NCI-H2227 treated with DMSO at 0.1 percent for 48 hours (cell line): ENCODE data around the gene FKTN.

Experiments
- DNase-seq: peaks from one replicate; lab custom pipeline; 2025; lab: John Stamatoyannopoulos, UW

Gene FKTN

DNA sequence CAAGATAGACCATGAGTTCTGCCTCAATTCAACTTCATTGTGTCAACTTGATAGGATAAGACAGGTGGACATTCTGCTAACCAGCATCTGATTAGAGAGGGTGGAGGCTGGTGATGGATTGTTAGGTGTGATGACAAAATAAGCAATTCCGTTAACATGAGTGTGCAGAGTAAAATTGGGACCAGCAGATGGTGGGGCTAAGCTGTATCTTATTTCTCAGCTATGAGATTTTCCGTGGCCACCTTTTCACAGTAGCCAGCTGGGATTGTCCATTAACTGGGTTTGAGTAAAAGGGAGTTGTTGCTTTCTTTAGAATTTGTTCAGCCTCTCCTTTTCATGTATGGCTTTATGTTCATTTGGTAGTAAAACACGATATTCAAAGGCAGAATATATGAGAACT is 75.5 kb downstream of the FKTN start:
- no peak for DNase-seq

DNA sequence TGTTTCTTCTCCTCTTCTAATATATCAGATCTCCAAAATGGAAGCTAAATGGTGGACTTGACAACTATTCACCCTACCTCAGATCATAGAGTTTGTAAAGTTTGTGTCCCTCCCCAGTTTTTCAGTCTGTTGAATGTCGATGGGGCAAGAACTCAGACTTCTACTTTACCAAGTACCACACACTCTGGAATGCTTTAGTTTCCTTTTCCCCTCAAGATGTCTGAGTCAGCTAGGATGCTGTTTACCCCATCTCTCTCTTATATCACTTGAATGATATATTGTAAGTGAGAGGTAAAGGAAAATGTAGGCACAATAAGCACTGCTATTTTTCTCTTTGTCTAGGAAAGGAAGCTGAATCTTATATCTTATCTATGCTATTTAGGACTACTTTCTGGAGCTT is 78.4 kb downstream of the FKTN start:
- no peak for DNase-seq

DNA sequence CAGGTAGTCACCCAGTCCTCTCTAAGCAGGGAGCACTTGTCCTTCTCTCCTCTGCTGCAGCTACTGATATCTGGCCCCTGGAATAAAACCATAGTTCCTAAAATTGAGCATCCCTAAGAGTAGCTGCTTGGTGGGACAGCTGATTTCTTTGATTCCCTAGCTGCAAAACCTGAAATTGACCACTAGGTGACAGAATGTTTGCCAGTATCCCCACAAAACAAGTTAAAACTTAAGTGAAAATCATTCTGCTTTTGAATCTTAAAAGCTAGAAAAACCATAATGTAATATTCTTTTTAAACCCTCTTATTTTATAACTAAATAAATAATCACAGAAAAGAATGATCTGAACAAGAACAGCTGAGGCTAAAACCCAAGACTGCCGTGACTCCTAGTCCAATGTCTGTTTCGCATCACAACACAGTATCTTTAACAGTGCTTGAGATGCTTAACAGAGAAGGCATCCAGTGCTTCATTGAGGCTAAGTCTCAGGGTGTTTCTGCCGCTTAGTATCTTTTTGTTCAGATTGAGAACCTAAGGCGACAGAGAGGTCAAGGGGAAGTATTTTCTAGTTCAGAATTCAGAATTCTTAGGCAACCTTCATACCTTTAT is 80.0 kb downstream of the FKTN start:
- DNase-seq, result no peak

DNA sequence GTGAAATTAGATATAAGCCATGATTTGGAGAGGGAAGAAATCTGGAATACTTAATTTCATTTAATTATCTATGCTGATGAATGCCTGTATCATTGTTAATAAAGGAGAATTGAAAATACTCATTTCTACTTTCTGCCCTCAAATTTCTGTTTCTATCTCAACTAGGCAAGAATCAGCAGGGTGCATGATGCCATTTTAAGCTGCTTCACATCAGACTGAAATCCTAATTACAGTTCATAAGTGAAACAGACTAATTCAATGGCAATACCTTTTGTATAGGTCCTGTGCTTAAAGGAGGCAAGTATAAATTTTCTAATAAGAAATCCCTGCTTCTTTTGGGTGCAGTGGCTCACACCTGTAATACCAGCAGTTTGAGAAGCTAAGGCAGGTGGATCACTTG is 82.0 kb downstream of the FKTN start:
- DNase-seq, result no peak

DNA sequence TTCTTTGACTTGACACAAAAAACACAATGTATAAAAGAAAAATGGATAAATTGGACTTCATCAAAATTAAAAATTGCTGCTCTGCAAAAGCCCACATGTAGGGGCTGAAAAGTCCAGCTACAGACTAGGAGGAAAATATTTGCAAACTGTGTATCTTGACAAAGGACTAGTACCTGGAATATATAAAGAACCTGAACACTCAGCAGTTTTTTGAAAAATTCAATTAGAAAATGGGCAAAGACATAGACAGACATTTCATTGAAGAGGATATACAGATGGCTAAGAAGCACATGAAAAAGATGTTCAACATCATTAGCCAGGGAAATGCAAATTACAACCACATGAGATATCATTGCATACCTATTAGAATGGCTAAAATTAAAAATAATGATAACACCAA is 85.9 kb downstream of the FKTN start:
- no peak for DNase-seq

DNA sequence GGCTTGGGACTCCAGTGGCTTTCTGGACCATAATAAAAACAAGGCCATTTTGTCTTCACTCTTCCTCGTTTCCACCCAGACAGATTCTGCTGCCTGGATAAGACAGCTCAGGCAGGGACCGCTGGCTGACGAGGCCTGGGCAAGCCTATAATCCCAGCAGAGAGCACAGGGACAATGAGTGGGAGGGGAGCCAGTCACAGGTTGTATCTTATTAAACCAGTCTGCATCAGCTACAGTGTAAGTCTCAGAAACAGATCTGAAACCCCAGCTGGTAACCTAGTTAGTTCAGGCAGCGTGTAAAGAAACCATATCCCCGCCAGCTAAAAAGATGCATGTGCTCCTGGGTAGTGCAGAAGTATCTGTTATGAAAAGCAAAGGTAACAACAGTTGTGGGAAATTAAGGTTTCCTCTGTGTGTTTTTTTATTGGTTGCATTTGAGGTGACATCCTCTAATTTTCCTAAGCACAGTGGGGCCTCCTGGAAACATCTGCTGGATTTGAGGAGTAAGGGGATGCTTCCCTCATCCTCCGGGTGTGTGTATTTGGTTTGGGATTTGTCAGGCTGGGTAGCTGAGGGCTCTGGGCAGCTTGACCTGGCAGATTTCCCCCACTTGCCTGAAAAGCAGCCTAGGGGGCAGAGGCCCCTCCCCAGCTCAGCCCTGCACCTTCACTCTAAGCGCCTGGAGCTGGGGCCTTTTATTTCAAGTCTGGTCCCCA is 89.1 kb downstream of the FKTN start:
- DNase-seq, result no peak

DNA sequence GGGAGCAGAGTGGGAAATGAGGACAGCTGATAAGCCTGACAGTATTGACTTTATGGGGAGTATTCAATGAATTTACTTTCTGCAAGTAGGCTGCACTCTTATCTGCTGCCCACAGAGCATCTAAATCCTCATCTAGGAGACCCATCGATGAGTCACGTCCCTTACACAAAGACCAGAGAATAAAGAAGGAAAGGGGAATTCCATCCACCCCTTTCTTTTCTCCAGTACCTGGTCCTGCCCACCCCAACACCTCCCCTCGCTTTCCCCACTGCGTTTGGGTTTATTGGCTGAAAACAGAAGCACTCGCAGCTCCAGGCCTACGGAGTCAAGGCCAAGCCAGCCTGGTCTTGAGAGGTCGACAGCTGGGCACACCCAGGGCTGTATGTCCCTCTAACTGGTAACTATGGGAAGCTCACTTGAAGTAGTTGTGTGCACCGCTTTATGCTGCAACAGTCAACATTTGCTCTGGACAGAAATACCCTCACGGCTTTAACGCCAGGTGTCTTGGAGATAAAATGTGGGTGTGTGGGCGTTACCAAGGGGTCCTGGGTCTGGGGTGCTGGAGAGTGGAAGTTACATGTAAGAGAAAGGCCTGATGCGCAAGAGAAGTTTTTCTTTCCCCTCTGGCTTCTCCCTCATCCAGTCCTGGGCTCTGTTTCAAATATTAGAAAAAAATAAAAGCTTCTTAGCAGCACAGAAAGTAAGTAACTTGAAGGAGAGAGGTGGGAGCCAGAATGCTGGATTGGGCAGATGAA is 89.8 kb downstream of the FKTN start:
- DNase-seq, result no peak

DNA sequence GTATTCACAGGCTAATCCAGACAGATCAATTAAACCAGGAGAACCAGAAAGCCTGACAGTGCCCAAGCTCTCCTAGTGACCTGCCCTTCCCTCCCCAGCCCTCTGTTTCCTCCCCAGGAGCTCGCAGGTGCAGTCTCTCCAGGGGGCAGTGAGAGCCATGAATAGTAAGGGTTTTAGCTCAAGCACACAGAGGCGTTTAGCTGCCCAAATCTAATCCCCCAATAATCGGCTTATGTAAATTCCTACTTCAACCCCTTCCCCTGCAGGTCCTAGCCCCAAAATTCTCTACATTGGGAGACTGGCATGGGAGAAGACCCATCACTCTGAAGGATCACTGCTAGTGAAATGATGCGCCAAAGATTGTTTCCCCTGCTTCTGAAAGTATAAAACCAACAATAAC is 93.9 kb downstream of the FKTN start:
- no peak for DNase-seq

DNA sequence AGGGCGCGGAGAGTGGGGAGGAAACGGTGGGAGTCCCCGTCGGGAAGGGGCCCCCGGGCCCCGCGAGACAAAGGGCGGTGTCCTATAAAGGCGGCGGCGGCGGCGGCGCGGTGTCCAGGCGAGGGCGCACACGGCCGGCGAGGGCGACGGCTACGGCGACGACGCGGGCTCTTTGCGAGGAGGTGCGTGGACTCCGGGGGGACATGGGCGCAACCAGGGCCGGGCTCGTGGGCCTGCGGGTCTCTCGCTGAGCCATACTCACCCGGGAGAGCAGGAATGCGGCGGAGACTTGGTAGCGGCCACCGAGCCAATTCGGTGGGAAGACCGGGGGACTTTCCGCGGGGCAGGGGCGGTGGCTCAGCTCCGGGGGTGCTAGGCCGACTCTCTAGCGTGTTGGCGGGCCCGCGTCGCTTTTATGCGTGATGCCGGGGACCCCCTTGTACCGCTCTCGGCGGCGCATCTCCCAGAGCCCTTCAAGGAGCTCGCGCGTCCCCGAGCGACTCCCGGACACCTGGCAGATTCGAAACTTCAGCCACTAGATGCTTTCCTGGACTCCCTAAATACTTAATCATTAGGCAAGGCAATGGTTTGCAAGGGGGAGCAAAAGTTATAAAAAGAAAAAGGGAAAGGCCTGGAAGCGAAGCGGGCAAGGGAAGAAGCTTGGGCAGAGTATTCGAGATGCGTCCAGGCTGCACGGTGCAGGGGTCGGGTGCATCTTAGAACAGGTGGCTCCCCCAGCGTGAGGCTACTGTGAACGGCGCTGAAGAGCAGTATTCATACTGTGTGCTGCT is 98.4 kb downstream of the FKTN start:
- peak; percentile 3 for DNase-seq

DNA sequence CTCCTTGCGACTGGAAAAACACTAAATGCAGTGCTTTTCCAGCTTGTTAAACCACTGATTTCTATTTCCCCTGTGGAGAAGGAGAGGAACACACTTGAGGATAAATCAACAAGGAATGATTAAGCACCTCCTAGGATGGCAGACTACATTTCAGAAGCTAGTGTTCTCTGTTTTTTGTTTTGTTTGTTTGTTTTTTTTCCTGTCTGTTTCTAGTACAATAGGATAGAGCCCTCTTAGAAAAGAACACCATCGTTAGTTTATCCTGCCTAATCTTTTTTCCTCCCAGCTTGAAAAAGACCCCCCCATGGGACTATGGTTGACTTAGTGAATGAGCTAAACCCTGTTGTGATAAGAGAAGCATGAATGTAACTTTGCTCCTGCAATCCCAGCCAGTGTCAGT is 100.4 kb downstream of the FKTN start:
- DNase-seq, result no peak

DNA sequence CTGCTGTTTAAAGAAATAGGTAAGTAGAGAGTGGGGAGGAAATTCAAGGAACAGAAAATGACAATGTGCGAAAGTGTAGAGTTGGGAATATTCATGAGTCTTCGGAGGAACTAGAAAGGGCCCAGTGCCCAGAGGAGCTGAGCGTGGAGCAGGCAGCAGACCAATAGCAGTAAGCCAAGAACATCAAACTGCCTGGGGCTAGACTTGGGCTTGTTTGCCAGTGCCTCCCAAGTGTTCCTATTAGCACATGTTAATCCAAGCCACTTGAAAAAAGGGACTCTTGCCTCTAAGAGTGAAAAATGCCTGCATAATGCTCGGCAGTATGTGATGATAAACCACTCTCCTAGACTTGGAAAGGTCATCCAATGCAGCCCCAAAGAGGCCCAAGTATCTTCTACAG is 103.1 kb downstream of the FKTN start:
- no peak for DNase-seq

DNA sequence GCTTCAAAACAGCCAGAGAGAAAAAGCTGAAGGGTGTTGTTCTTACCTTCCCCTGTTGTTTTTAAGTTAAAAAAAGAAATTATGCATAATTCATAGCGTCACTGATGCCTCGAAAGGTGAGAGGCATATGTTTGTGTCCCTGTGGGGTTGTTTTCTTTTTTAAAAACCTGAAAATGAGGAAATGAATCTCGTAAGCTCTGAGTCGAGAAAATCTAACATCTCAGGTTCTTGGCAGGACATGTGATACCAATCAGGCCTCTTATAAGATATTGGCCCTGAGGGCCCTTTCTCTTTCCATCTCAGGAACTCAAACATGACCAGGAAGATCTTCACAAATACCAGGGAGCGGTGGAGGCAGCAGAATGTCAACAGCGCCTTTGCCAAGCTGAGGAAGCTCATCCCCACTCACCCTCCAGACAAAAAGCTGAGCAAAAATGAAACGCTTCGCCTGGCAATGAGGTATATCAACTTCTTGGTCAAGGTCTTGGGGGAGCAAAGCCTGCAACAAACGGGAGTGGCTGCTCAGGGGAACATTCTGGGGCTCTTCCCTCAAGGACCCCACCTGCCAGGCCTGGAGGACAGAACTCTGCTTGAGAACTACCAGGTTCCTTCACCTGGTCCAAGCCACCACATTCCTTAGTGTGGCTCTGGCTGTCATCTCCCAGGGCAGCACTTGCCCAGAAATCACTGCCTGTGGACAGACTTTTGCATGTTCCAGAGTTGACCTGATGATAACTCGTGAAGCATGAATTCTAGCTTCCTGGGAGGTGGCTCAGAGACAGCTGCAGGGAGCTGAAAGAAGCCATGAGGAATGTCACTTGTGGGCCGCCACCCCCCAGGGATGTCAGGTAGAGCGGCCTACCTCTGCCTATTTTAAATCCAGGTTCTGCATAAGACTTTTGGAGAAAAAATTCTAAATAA is 104.5 kb downstream of the FKTN start, which contains the start of gene TAL2:
Gene TAL2, plus strand, starts transcription at position 274 of the 921 bp plus-strand sequence. Its CDS starts 40 bp downstream, at position 314.
- DNase-seq, result no peak

DNA sequence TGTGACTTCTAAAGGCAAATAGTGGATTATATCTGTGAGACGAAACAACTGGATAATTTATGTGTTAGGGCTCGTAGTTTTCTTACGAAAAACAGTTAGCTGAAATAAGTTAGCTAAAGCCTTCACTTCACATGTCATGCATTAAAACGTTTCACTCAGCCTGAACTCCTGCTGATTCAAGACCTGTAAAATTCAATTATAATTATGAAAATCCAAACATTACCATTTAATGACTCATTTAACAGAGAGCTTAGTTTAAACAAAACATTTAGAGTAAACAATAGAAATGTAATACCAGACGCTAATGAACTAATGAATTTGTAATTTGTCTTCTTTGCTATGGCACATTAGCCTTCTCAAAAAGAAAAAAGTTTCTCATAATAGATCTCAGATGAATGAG is 106.0 kb downstream of the FKTN start:
- DNase-seq, result no peak

DNA sequence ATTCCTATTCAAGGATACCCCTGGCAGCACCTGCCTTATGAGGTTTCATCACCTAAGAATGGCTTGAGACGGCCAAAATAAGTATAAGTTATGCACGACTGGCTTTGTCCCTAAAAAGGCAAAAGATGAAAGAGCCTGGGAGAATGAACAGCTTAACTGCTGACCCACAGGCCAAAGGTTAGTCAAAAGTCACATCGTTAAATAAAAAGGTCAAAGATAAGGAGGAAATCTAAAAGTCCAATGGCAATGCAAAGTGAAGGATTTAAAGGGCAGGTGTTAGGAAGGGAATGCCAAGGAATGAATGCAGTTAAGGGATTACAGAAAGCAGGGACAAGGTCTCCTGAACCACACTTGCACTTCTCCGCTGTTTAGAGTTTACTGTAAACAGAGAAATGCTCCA is 109.9 kb downstream of the FKTN start:
- no peak for DNase-seq

DNA sequence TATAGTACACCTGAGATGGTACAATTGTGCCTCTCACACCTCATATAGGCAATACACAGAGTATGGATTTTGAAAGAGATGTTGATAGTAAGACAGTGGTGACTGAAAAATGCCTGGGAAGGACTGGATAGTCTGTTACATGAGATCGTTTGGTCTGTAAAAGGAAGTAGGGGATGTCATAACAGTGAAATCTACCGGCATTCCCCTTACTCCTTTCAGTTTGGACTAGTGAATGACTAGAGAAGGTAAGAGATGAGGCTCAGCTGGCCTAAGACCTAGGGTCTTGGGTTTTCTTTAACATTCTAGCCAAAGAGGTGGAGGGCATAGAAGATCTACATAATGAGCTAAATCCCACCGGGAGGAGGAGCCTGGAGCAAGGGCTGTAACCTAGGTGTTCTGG is 112.4 kb downstream of the FKTN start:
- DNase-seq, result no peak

DNA sequence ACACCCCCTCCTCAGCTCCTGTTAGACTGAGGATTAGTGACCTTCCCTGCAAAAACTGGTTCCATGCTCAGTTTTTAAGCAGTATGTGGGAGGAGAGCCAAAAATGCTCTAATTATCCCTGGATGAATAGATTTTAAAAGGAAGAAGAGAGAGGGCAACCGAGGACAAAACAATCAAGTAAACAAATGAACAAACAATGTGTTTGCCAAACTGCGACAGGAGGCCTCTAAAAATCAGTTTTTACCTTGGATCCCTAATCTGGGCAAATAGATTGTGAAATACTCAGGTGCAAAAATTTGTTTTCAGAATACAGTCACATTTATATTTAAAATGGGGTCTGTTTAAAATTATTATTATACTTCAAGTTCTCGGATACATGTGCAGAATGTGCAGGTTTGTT is 112.8 kb downstream of the FKTN start:
- DNase-seq, result no peak

DNA sequence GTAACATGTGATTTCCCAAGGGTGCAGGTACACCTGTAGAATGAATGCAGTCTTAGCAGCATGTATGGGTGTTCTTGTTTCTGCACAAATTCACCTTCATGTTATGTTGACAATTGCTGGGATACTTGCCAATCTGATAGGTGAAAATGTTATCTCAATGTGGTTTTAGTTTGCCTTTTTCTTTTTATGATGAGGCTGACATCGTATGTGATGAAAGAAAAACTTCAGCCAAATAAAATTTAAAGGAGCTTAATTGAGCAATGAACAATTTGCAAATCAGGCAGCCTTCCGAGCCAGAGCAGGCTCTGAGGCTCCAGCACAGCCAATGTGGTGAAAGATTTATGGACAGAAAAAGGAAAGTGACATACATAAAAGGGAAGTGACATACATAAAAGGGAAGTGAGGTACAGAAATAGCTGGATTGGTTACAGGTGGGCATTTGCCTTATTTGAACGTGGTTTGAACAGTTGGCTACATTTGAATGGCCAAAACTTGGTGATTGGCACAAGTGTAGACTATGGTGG is 114.8 kb downstream of the FKTN start:
- DNase-seq, result no peak

DNA sequence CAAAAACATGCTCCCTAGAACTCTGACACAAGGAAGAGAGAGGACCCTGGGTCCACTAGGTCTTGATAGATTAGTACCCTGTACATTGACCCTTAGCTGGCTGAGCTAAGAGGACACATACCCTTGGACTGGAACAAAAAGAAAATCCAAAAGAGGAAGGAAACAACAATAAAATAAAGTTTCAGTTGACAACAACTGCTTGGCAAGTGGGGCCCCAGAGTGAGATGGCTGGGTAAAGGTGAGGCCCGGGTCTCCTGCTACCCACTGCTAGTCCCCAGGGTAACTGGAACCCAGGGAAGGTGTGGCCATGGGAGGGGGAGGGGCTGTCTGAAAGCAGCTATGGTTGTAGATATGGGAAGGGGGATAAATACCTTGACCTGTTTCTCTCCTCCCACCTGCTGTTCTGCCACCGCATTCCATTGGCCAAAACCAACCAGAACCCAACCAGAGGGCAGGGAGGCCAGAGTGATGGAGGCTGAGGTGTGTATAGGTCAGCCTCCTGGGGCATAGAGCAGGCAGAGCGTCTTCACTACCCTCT is 116.0 kb downstream of the FKTN start:
- DNase-seq, result no peak

DNA sequence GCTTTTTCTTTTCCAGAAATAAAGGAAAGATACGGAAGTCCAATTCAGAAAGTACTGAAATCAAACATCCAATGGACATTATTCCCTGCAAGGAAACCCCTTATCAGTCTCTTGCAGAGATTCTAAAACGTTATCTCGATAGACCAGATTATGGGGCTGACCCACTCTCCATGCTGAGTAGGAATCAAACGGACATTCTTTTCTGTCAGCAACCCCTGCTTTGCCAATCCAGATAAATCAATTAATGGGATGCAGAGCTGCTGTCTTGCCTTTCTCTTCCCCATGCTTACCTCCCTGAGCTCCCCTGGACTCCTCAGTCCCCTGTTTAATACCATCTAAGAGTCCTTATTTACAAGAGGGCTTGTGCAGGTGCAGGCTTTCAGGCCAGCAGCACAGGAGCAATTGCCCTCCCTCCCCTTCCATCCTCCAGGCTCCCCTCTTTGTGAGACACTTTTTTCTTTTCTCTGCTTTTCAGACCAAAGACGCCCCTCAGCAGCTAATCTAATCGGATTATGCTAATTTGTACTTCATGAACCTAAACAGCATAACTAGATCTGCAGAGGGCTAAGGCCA is 118.5 kb downstream of the FKTN start:
- DNase-seq, result no peak

DNA sequence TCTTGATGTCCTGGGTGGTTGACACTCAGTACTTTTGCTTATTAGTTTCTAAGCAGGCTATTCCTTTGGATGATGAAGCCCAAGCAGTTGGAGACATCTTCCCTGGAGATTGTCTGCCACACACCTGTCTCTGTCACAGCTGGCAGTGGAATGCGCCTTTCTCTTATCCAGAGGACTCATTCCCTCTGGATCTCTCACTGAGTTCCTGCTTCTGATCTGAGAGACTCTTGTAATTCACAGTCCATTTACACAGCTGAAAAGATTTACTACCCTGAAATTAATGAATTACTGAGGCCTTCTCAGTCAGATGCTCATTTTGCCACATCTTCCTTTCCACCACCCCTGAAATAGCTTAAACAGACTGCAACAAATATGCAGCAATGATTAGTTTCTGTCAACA is 120.2 kb downstream of the FKTN start:
- DNase-seq, result no peak

DNA sequence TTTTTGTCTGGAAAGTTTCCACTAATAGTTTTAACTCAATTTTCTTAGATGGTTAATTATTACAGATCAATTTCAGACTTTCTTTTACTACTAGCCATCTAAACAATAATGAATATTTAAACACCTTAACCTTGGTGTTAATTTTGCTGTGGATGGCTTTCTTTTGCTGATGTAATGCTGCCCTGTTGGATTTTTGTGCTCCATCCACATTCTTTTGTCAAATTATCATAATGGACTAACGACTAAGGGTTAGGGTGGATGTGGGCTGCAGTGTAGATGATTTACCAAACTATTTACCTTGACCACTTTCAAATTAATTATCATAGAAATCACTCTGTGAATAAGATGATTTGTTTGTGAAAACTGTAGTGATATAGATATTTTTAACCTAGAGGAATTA is 120.8 kb downstream of the FKTN start:
- no peak for DNase-seq
